SK-N-SH (cell line): Measurements from ENCODE around the gene SPTA1.

ENCODE experiments used
- CHD2 ChIP-seq: fragments of 150-350 bp; IDR thresholded peaks from 2 replicates; pipeline ENCODE4 v1.6.1; 2018; ENCODE audit warnings: low read length; ENCODE audit not compliant: partially characterized antibody
- EP300 ChIP-seq, 2 experiments: IDR thresholded peaks; 2 replicates each; pipeline versions ENCODE4 v1.4.0 to v1.6.1; 2012; ENCODE audit warnings: borderline replicate concordance in 1 of 2, low read depth in 1 of 2, low read length in 1 of 2
- EZH2phosphoT487 ChIP-seq: fragments of 200-600 bp; sonication (generic); IDR thresholded peaks from 2 replicates; pipeline ENCODE4 v1.6.1; 2017; ENCODE audit warnings: low read depth, mixed run types, mild to moderate bottlenecking, antibody characterized with exemption, moderate library complexity, borderline replicate concordance
- FOSL2 ChIP-seq: IDR thresholded peaks from 2 replicates; pipeline ENCODE4 v1.4.0; 2012; ENCODE audit warnings: low read depth, mild to moderate bottlenecking, moderate library complexity, borderline replicate concordance
- MXI1 ChIP-seq: IDR thresholded peaks from 2 replicates; pipeline ENCODE4 v1.6.1; 2012; ENCODE audit warnings: mild to moderate bottlenecking, low read depth, low read length, improper control_type of control experiment
- NFIC ChIP-seq: IDR thresholded peaks from 2 replicates; pipeline ENCODE4 v1.4.0; 2012; ENCODE audit warnings: borderline replicate concordance
- NRF1 ChIP-seq: IDR thresholded peaks from 2 replicates; pipeline ENCODE4 v1.6.1; 2012; ENCODE audit warnings: low read depth, mild to moderate bottlenecking, low read length
- POLR2AphosphoS5 ChIP-seq: IDR thresholded peaks from 2 replicates; pipeline ENCODE4 v1.6.1; 2012; ENCODE audit warnings: low read depth, low read length
- RAD21 ChIP-seq: IDR thresholded peaks from 2 replicates; pipeline ENCODE4 v1.6.1; 2012; ENCODE audit warnings: mild to moderate bottlenecking, low read length
- RFX5 ChIP-seq: IDR thresholded peaks from 2 replicates; pipeline ENCODE4 v1.6.1; 2012; ENCODE audit warnings: mild to moderate bottlenecking, improper control_type of control experiment, low read length
- SIN3A ChIP-seq: IDR thresholded peaks from 2 replicates; pipeline ENCODE4 v1.6.1; 2012; ENCODE audit warnings: low read depth, mild to moderate bottlenecking, low read length, moderate library complexity, borderline replicate concordance
- TAF1 ChIP-seq: IDR thresholded peaks from 2 replicates; pipeline ENCODE4 v1.6.1; 2012; ENCODE audit warnings: low read depth, mild to moderate bottlenecking, low read length, moderate library complexity, borderline replicate concordance
- TF ChIP-seq, protein P1 (sequence below): fragments of 200-600 bp; sonication (generic); IDR thresholded peaks from 2 replicates; pipeline ENCODE4 v1.6.1; 2017; ENCODE audit warnings: antibody characterized with exemption, mild to moderate bottlenecking, moderate library complexity

DNA sequence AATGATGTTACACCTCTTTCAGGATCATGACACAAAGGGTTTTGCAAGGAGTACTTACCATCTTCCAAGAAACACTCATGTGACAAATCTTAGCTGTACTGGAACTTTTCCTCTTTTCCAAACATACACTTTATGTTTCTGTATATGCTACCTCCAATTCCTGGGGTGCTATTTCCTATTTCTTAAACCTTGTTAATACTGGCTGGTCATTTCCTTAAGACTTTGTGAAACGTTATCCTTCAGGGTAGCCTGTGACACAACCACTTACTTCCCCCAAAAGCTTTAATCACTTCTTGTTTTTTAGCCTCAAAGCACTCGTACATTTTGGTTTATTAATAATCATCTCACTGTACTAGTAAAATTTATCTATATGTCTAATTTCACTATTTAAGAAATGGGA, 42.1 kb downstream of the SPTA1 start:
- TF ChIP-seq, protein P1, sequence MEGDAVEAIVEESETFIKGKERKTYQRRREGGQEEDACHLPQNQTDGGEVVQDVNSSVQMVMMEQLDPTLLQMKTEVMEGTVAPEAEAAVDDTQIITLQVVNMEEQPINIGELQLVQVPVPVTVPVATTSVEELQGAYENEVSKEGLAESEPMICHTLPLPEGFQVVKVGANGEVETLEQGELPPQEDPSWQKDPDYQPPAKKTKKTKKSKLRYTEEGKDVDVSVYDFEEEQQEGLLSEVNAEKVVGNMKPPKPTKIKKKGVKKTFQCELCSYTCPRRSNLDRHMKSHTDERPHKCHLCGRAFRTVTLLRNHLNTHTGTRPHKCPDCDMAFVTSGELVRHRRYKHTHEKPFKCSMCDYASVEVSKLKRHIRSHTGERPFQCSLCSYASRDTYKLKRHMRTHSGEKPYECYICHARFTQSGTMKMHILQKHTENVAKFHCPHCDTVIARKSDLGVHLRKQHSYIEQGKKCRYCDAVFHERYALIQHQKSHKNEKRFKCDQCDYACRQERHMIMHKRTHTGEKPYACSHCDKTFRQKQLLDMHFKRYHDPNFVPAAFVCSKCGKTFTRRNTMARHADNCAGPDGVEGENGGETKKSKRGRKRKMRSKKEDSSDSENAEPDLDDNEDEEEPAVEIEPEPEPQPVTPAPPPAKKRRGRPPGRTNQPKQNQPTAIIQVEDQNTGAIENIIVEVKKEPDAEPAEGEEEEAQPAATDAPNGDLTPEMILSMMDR = no peak
- TF ChIP-seq EP300 (IDR thresholded peaks at IDR 0.05; ENCODE audit: borderline replicate concordance in 1 of 2, low read depth in 1 of 2, low read length in 1 of 2) (no peak), SIN3A (no peak), NRF1 (no peak), MXI1 (no peak), TAF1 (no peak), CHD2 (no peak), EZH2phosphoT487 (no peak), POLR2AphosphoS5 (no peak), RFX5 (no peak), RAD21 (no peak), FOSL2 (no peak), NFIC (no peak)
